Stimulated activated CD8-positive, alpha-beta memory T cell treated with anti-CD3 and anti-CD28 coated beads, Interleukin-4, amount 100 ng/mL, for 24 hours (primary cell): ENCODE data around the gene MYMX.

Experiments
- DNase-seq: peaks from one replicate; pipeline ENCODE4 v3.0.0-alpha.2; 2020; ENCODE audit warnings: low read depth

MYMX gene

GRCh38 chr6:44250718-44251123 is 34.0 kb downstream of the MYMX start:
- DNase-seq: no peak

- DNase-seq: no peak
Observed at GRCh38 chr6:44251576-44252524, 35.1 kb downstream of the MYMX start.

GRCh38 chr6:44253307-44254101 is 36.8 kb downstream of the MYMX start:
- DNase-seq: no peak

- no peak for DNase-seq
Observed at GRCh38 chr6:44254191-44255104, 37.7 kb downstream of the MYMX start.

GRCh38 chr6:44255105-44255808 is 38.5 kb downstream of the MYMX start:
- DNase-seq: no peak

- no peak for DNase-seq
Observed at GRCh38 chr6:44255871-44256774, 39.4 kb downstream of the MYMX start.

GRCh38 chr6:44256775-44257024 is 40.0 kb downstream of the MYMX start:
- no peak for DNase-seq

- no peak for DNase-seq
Observed at GRCh38 chr6:44257025-44257752, 40.5 kb downstream of the MYMX start, which contains the start of gene SLC35B2. TSS of gene SLC35B2 (minus strand) at chr6:44257528. CDS start at chr6:44257410, 118 bp downstream.

- no peak for DNase-seq
Observed at GRCh38 chr6:44257753-44258324, 41.1 kb downstream of the MYMX start.

GRCh38 chr6:44258325-44258863 is 41.7 kb downstream of the MYMX start:
- DNase-seq: no peak

GRCh38 chr6:44258921-44259320 is 42.2 kb downstream of the MYMX start:
- no peak for DNase-seq

GRCh38 chr6:44260011-44260410 is 43.3 kb downstream of the MYMX start:
- no peak for DNase-seq

GRCh38 chr6:44260451-44261297 is 43.9 kb downstream of the MYMX start:
- DNase-seq: no peak

GRCh38 chr6:44261581-44261980 is 44.9 kb downstream of the MYMX start:
- no peak for DNase-seq

- DNase-seq: no peak
Observed at GRCh38 chr6:44262467-44263353, 46.0 kb downstream of the MYMX start.

- DNase-seq: no peak
Observed at GRCh38 chr6:44263354-44264100, 46.8 kb downstream of the MYMX start.
